Karpas-422 (cell line): Measurements from ENCODE around the gene FLAD1. TPM values are rescaled to one million over a fixed set of nuclear protein-coding genes. Genes with fewer than 3 reads are reported as not detected.

ENCODE experiments used
- DNase-seq: peaks from one replicate; pipeline ENCODE4 v3.0.0-alpha.2; 2015
- H2AFZ ChIP-seq: fragments of 200-600 bp; sonication (generic); 2 replicates; pipeline ENCODE4 v1.6.1; 2014; ENCODE audit warnings: antibody characterized with exemption, low read length, mixed read lengths
- H3K27ac ChIP-seq: fragments of 200-600 bp; sonication (generic); 2 replicates; pipeline ENCODE4 v1.5.1; 2014; ENCODE audit warnings: mild to moderate bottlenecking, low read length, moderate library complexity
- H3K27me3 ChIP-seq: fragments of 200-600 bp; sonication (generic); 2 replicates; pipeline ENCODE4 v1.6.1; 2014; ENCODE audit warnings: low read length, mixed read lengths
- H3K36me3 ChIP-seq: fragments of 200-600 bp; sonication (generic); 2 replicates; pipeline ENCODE4 v1.6.1; 2014; ENCODE audit warnings: low read length, mixed read lengths; ENCODE audit not compliant: insufficient read depth
- H3K4me1 ChIP-seq: fragments of 200-600 bp; sonication (generic); 2 replicates; pipeline ENCODE4 v1.6.1; 2014; ENCODE audit warnings: mild to moderate bottlenecking, low read length, mixed read lengths
- H3K4me2 ChIP-seq: fragments of 200-600 bp; sonication (generic); 2 replicates; pipeline ENCODE4 v1.6.1; 2014; ENCODE audit warnings: low read length, low read depth, mild to moderate bottlenecking; ENCODE audit not compliant: poor library complexity, severe bottlenecking
- H3K4me3 ChIP-seq: fragments of 200-600 bp; sonication (generic); 2 replicates; pipeline ENCODE4 v1.5.1; 2014; ENCODE audit warnings: mild to moderate bottlenecking, antibody characterized with exemption, low read length, mixed read lengths
- H3K79me2 ChIP-seq: fragments of 200-600 bp; sonication (generic); 2 replicates; pipeline ENCODE4 v1.6.1; 2014; ENCODE audit warnings: mild to moderate bottlenecking, low read length, mixed read lengths
- H3K9ac ChIP-seq: fragments of 200-600 bp; sonication (generic); 2 replicates; pipeline ENCODE4 v1.6.0; 2014; ENCODE audit warnings: low read length
- H3K9me2 ChIP-seq: fragments of 200-600 bp; sonication (generic), shearing (Covaris generic); replicated peaks from 2 replicates; pipeline ENCODE4 v1.6.0; 2014; ENCODE audit warnings: mild to moderate bottlenecking, low read length, moderate library complexity; ENCODE audit not compliant: insufficient read depth
- H3K9me3 ChIP-seq: fragments of 300-700, 200-600 bp; sonication (generic); 2 replicates; pipeline ENCODE4 v1.6.1; 2014; ENCODE audit warnings: low read length, mixed read lengths
- H4K20me1 ChIP-seq: fragments of 200-600 bp; sonication (generic); 2 replicates; pipeline ENCODE4 v1.6.1; 2014; ENCODE audit warnings: mild to moderate bottlenecking, antibody characterized with exemption, low read length, low read depth; ENCODE audit not compliant: insufficient read depth
- total RNA-seq: library from RNA; depleted of rRNA; stranded (reverse); fragments of >200 nt; shearing (Covaris generic); gene quantifications from 2 replicates; pipeline ENCODE4 v1.2.3, GENCODE V29; 2014; ENCODE audit warnings: low replicate concordance

FLAD1 gene
- total RNA-seq, 1 experiment from 2014 or later, result 48.7 TPM

GRCh38 chr1:154938604-154939399 is 44.3 kb upstream of the FLAD1 start:
- H3K27ac ChIP-seq, result peak overlapping the region; percentile 89
- H3K36me3 ChIP-seq, result no peaks in the 10 kb centered on the region
- peak overlapping the region; percentile 75 for H3K4me2 ChIP-seq
- H3K9me2 ChIP-seq, result no peaks in the 10 kb centered on the region
- H2AFZ ChIP-seq, result no peak overlapping the region
- H4K20me1 ChIP-seq, result no peaks in the 10 kb centered on the region
- peak overlapping the region; percentile 87 for H3K4me3 ChIP-seq
- H3K4me1 ChIP-seq, result peaks cover 74% of the 10 kb centered on the region
- H3K79me2 ChIP-seq, result peaks cover 40% of the 10 kb centered on the region
- peak; percentile 50 for DNase-seq
- H3K9ac ChIP-seq, result peak overlapping the region; percentile 82
- H3K9me3 ChIP-seq, result no peaks in the 10 kb centered on the region
- H3K27me3 ChIP-seq, result no peaks in the 10 kb centered on the region

DNA sequence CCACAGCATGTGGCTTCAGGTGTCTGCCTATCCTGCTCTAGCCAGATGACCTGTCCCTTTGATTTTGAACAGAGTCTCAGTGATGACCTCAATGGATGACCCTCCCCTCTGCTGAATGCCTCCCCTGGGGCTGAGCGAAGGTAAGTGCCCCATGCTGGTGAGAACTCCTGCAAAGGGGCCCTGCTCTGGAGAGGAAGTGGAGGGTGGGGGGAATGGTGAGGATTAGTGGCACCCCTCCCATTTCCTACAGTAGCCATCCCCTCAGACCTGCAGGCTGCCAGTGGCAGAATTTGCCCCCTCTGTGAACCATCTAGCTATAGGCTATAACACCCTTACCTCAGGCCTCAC is 43.0 kb upstream of the FLAD1 start:
- Histone ChIP-seq H3K9me3 (no peaks in the 10 kb centered on the region), H3K9me2 (no peaks in the 10 kb centered on the region), H3K4me1 (peaks cover 88% of the 10 kb centered on the region), H3K9ac (peak overlapping the region; percentile 97), H3K79me2 (peaks cover 38% of the 10 kb centered on the region), H3K36me3 (no peaks in the 10 kb centered on the region), H2AFZ (no peak overlapping the region), H3K4me2 (peak overlapping the region; percentile 95), H3K27ac (peak overlapping the region; percentile 98), H3K4me3 (peak overlapping the region; percentile 75), H4K20me1 (no peaks in the 10 kb centered on the region), H3K27me3 (no peaks in the 10 kb centered on the region)
- DNase-seq, result peak; percentile 53

DNA sequence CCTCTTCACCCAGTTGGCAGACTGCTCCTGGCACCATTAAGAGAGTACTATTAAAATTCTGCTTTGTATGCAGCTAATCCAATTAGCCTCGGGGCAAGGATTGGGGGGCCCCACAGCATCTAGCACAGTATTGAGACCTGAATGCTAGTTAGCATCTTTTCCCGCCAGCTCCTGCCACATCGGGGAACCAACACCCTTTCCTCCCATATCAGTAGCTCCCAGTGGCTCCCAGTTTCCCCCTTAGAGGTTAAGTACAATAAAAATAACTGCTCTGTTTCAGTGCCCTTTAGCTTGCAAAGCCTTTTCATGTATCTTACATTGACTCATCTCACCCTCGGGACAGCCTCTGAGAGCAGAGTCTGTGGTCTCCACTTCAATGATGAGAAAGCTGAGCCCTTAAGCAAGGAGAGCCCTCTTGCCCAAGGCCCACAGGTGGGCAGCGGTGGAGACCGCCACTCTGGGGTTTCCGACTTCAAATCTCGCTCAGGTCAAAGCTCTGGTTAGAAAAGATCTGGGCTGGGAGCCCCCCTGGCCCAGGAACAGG is 42.4 kb upstream of the FLAD1 start:
- DNase-seq, result peak; percentile 66
- Histone ChIP-seq H3K9me3 (no peaks in the 10 kb centered on the region), H4K20me1 (no peaks in the 10 kb centered on the region), H3K79me2 (peaks cover 33% of the 10 kb centered on the region), H3K9me2 (no peaks in the 10 kb centered on the region), H3K4me2 (peak overlapping the region; percentile 95), H3K36me3 (no peaks in the 10 kb centered on the region), H3K27ac (peak overlapping the region; percentile 98), H3K4me1 (peaks cover 88% of the 10 kb centered on the region), H3K9ac (peak overlapping the region; percentile 97), H3K27me3 (no peaks in the 10 kb centered on the region), H2AFZ (no peak overlapping the region), H3K4me3 (peak overlapping the region; percentile 75)

GRCh38 chr1:154941333-154942013 is 41.7 kb upstream of the FLAD1 start:
- Histone ChIP-seq H3K79me2 (peaks cover 26% of the 10 kb centered on the region), H3K9ac (peak overlapping the region; percentile 97), H3K27me3 (no peaks in the 10 kb centered on the region), H3K4me1 (peaks cover 86% of the 10 kb centered on the region), H3K4me2 (peak overlapping the region; percentile 95), H3K27ac (peak overlapping the region; percentile 98), H3K9me3 (no peaks in the 10 kb centered on the region), H4K20me1 (no peaks in the 10 kb centered on the region), H3K36me3 (no peaks in the 10 kb centered on the region), H2AFZ (no peak overlapping the region), H3K4me3 (peak overlapping the region; percentile 75), H3K9me2 (no peaks in the 10 kb centered on the region)
- DNase-seq, result peak; percentile 62

DNA sequence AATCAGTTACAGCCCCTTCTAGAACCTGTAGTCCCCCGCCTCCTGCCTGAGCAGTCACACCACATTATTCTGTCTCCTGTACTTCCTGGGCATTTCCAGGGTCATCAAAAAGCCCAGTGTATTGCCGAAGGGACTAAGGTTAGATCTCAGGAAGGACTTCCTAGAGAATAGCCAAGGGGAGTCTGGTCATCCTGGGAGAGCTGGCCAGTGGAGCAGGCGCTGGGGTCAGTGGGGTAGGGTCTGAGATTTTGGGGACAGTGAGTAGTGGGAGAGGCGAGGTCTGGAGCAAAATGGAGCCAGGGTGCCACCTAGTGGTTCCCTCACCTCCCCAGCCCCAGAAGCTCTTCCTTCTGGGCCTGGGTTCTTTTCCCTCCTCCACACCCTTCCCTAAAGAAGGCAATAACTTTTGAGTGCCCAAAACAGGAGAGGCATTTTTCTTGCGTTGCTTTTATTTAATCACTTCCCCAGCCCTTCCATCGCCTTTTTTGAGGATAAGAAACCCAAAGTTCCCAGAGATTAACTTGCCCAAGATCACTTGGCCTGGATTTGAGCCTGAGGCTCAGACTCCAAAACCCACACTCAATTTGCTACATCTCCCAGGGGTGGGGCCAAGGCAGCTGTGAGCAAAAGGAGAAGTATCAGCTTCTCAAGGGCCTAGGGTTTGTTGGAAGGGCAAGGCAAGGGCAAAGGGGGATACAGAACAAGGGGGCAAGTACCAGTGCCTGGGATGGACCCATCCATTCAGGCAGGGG is 39.3 kb upstream of the FLAD1 start:
- Histone ChIP-seq H3K79me2 (peaks cover 26% of the 10 kb centered on the region), H2AFZ (no peak overlapping the region), H3K9me2 (no peaks in the 10 kb centered on the region), H3K4me1 (peaks cover 70% of the 10 kb centered on the region), H3K4me2 (peak overlapping the region; percentile 95), H3K27ac (peak overlapping the region; percentile 98), H4K20me1 (no peaks in the 10 kb centered on the region), H3K27me3 (no peaks in the 10 kb centered on the region), H3K36me3 (no peaks in the 10 kb centered on the region), H3K4me3 (peak overlapping the region; percentile 75), H3K9me3 (no peaks in the 10 kb centered on the region), H3K9ac (peak overlapping the region; percentile 97)
- DNase-seq, result peak; percentile 93

GRCh38 chr1:154944401-154945159 is 38.6 kb upstream of the FLAD1 start:
- Histone ChIP-seq H4K20me1 (no peaks in the 10 kb centered on the region), H3K79me2 (peaks cover 26% of the 10 kb centered on the region), H3K4me1 (peaks cover 66% of the 10 kb centered on the region), H3K9ac (peak overlapping the region; percentile 97), H3K9me2 (no peaks in the 10 kb centered on the region), H3K36me3 (no peaks in the 10 kb centered on the region), H3K27ac (peak overlapping the region; percentile 98), H3K9me3 (no peaks in the 10 kb centered on the region), H3K27me3 (no peaks in the 10 kb centered on the region), H2AFZ (no peak overlapping the region), H3K4me3 (peak overlapping the region; percentile 75), H3K4me2 (peak overlapping the region; percentile 95)
- DNase-seq, result peak; percentile 81

- peak overlapping the region; percentile 97 for H3K9ac ChIP-seq
- H3K4me1 ChIP-seq, result peaks cover 59% of the 10 kb centered on the region
Observed at GRCh38 chr1:154945160-154945961, 37.8 kb upstream of the FLAD1 start.

More at GRCh38 chr1:154945160-154945961, 37.8 kb upstream of the FLAD1 start:
- peak overlapping the region; percentile 95 for H3K4me2 ChIP-seq
- no peaks in the 10 kb centered on the region for H3K36me3 ChIP-seq
- H4K20me1 ChIP-seq, result no peaks in the 10 kb centered on the region
- H3K4me3 ChIP-seq, result peak overlapping the region; percentile 75
- peak overlapping the region; percentile 98 for H3K27ac ChIP-seq
- no peaks in the 10 kb centered on the region for H3K27me3 ChIP-seq
- DNase-seq, result no peak
- H3K9me2 ChIP-seq, result no peaks in the 10 kb centered on the region
- H2AFZ ChIP-seq, result no peak overlapping the region
- H3K79me2 ChIP-seq, result peaks cover 21% of the 10 kb centered on the region
- H3K9me3 ChIP-seq, result no peaks in the 10 kb centered on the region
